Astrocyte of the spinal cord (primary cell): ENCODE measurements around the gene CHTF8.

ENCODE experiments used
- DNase-seq: peaks from one replicate; pipeline ENCODE4 v3.0.0; 2011; ENCODE audit warnings: low read depth, low spot score
- H3K4me3 ChIP-seq: 2 replicates; pipeline ENCODE4 v1.5.1; 2011; ENCODE audit warnings: low read depth, mild to moderate bottlenecking, low read length, moderate library complexity
- CTCF ChIP-seq: IDR thresholded peaks from 2 replicates; pipeline ENCODE4 v1.5.1; 2012; ENCODE audit warnings: low read depth, mild to moderate bottlenecking, low read length, inconsistent platforms
- in situ Hi-C: cut with HindIII; loops from 2 replicates; pipeline ENCODE4 v1.10.0; 2017; ENCODE audit warnings: low sequenced_read_pairs

CHTF8 gene

DNA sequence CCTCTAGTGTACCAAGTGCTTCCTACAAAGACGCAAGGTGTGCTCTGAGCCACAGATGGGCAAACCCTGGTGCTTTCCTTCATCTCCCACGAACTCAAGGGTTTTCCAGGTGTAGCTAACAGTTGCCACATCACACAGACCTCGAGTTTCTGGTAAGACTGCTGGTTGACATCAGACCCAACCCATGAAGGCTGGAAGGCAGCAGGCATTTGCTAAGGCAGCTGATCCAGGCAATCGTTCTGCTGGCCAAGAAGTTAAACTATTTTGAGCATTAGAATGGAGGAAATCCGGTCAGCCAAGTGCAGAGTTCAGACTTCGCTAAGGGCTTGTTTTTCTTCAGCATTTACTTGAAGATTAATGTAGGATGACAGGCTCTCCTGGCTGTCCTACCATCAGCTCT lies 15.5 kb downstream of the CHTF8 start:
- in situ Hi-C loops: no loop called here
- no peak for DNase-seq
- TF ChIP-seq CTCF: no peak
- no peak overlapping the region for H3K4me3 ChIP-seq

DNA sequence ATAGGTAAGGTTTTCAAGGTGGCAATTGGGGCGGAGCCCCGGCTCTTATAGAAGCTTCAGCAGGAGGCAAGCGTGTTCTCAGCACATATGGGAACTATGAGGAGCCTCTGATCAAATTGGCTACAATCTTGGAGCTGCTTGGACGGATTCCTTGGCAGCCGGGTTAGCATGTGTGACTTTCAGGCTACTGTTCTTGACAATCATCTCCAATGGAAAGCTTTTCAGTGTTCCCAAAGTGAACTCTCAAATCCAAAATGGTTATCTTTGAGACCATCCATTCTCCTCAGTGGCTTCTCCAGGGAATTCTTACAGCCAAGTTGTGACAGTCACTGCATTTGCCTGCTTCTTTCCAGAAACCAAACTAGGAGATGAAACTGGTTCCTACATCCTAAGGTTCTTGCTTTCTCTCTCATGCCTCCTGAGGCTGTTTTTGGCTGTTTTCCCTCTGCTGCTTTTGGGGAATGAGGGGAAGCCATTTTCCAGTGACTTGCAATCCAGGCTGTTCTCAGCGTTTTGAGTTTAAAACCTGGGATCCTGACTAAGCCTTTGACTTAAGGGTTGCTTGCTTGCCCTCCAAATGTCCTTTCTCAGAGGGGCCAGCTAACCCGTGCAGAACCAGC lies 16.0 kb downstream of the CHTF8 start:
- DNase-seq: no peak
- H3K4me3 ChIP-seq: no peak overlapping the region
- in situ Hi-C loops: no loop called here
- no peak for TF ChIP-seq CTCF

DNA sequence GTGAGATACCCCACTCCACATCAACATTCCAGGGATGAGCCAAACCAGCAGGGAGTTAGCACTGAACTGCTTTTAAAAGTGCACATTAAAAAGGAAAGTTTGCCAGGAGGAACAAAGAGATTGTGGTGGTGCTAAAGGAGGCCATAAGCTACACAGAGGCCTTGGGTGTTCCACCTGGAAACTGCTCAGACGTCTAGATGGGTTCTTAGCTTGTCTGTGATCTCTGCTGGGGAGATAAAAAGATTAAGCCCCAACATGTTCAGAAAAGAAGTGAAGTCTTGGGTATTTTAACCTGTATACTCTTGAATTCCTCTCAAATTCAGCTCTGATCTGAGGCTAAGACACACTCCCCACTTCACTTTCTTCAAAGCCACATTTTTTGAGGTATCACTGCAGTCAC lies 16.6 kb downstream of the CHTF8 start:
- no peak for TF ChIP-seq CTCF
- H3K4me3 ChIP-seq: no peak overlapping the region
- in situ Hi-C loops: no loop called here
- DNase-seq: no peak

- no peak for TF ChIP-seq CTCF
- no peak for DNase-seq
- no peak overlapping the region for H3K4me3 ChIP-seq
- in situ Hi-C loops: no loop called here
Measured at GRCh38 chr16:69115361-69115760, 17.0 kb downstream of the CHTF8 start.

GRCh38 chr16:69114976-69115355 lies 17.4 kb downstream of the CHTF8 start:
- DNase-seq: no peak
- H3K4me3 ChIP-seq: no peak overlapping the region
- in situ Hi-C loops: no loop called here
- no peak for TF ChIP-seq CTCF

DNA sequence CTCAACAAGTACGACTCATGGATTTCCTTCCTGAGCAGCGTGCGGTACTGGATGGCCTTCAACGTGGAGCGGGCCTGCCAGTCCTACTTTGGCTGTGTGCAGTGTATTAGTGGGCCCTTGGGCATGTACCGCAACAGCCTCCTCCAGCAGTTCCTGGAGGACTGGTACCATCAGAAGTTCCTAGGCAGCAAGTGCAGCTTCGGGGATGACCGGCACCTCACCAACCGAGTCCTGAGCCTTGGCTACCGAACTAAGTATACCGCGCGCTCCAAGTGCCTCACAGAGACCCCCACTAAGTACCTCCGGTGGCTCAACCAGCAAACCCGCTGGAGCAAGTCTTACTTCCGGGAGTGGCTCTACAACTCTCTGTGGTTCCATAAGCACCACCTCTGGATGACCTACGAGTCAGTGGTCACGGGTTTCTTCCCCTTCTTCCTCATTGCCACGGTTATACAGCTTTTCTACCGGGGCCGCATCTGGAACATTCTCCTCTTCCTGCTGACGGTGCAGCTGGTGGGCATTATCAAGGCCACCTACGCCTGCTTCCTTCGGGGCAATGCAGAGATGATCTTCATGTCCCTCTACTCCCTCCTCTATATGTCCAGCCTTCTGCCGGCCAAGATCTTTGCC lies 17.9 kb downstream of the CHTF8 start:
- in situ Hi-C loops: no loop called here
- no peak for TF ChIP-seq CTCF
- DNase-seq: no peak
- H3K4me3 ChIP-seq: no peak overlapping the region
